SKM-1 treated with dmso at 0.1 percent for 144 hours (cell line): ENCODE data around the gene AGBL4.

Experiments
- DNase-seq: peaks from one replicate; lab custom pipeline; 2025; ENCODE audit not compliant: unreplicated experiment; lab: John Stamatoyannopoulos, UW

The AGBL4 gene

DNA sequence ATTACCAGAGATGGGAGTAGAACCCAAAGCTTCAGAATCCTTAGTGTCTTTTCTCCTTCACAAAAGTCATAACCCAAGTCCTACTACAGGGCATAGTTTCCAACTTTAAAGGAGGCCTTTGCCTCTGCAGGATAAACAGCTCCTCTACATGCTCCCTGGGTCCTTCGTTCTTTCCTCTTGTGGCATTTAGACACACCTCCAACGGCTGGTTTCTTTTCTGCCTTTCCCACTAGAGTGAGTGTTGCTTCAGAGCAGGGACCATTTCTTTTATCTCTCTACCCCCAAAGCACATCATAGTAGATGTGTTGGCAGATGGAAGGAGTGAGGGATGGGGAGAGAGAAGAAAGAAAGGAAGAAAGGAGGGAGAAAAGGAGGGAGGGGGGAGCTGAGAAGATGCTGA is 1407.0 kb downstream of the AGBL4 start:
- no peak for DNase-seq

DNA sequence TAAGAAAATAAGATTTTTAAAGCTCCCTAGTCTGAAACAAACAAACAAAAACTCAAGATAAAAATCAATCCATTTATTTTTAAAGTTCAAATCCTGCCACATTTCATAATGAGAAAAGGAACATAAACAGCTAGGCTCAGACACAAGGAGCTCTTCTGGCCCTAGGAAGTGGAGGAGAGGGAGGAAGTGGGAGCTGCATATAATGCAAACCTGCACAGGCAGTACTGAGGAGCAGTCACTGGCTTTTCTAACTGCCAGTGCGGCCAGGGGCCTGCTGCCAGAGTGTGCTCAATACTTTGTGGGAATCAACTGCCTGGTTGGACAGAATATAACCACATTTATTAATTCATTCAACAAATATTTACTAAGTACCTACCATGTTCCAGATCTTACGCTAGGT is 1411.9 kb downstream of the AGBL4 start:
- no peak for DNase-seq

DNA sequence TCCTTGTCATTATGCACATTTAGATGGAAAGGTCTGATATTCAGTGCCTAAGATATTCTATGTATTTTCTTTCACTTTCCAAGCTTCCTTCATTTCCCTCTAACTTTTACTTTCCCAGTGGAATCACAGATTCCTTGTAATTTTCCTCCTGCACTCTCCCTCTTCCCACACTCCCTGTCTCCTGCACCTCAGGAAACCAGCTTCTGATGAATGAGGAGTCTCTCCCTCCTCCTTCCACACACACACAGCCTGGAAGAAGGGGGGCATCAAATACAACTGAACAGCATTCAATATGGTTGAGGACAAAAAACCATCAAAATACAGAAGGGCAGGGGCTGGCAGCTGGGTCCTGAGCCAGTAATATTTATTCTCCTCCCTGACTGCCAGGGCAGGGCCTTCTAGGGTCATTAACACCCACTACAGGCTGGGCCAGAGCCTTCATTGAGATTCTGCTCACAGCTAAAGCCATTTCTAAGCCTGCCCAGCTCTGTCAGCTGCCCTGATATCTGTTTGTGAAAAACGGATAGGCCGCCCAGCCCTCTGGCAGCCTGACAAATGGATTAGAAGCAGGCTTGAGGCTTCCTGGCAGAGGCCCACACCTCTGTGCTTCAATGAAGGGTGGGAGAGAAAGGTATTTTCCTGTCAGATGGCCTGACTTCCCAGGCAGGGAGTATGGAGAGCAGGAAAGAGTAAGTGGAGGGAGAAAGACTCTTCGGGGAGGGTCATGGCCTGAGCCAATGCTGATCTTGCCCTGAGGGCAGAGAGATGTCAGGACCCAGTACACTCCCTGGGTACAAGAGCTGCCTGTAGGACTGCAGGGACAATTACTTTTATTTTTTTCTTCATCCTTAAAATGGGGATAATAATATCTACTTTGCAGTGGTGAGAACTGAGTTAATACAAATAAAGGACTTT is 1412.9 kb downstream of the AGBL4 start:
- no peak for DNase-seq

- no peak for DNase-seq
Measured at GRCh38 chr1:48608882-48609281, 1414.9 kb downstream of the AGBL4 start.

DNA sequence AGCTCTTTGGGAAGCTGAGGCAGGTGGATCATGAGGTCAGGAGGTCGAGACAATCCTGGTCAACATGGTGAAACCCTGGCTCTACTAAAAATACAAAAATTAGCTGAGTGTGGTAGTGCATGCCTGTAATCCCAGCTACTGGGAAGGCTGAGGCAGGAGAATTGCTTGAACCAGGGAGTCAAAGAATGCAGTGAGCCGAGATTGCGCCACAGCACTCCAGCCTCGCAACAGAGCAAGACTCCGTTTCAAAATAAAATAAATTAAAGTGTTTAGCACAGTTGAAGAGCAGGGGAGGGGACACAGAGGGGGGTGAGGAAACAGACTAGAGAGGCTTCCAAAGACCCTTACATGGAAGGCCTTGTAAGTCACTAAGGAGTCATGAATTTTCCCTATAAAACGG is 1420.5 kb downstream of the AGBL4 start:
- no peak for DNase-seq

GRCh38 chr1:48602349-48602748 is 1421.4 kb downstream of the AGBL4 start:
- no peak for DNase-seq

DNA sequence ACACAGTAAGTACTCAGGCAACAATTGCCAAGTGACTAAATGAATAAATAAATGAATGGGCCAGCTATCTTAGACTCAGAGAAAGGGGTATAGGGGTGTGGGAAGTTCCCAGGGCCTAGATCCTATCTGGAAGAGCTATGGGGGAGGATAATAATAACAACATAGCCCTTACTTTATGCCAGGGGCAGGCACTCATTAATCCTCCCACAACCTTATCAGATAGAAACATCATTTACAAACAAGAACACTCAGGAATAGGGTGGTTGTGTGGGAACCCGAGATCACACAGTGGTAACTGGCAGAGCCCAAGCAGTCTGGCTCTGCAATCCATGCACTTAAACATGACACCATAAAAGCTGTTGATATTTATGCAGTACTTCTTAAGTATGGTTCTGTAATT is 1423.6 kb downstream of the AGBL4 start:
- DNase-seq, result no peak

DNA sequence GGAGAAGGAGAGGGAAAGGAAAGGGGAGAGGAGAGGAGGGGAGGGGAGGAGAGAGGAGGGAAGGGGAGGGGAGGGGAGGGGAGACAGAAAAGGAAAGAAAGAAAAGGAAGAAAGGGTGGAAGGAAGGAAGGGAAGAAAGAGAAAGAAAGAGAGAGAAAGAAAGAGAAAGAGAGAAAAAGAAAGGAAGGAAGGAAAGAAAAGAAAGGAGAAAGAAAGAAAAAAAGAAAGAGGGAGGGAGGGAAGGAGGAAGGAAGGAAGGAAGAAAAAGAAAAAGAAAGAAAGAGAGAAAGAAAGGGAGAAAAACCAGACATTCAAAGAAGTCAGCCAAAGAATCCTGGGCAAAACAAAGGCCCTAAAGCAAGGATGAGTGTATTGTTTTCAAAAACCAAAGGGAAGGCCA is 1426.1 kb downstream of the AGBL4 start:
- no peak for DNase-seq

DNA sequence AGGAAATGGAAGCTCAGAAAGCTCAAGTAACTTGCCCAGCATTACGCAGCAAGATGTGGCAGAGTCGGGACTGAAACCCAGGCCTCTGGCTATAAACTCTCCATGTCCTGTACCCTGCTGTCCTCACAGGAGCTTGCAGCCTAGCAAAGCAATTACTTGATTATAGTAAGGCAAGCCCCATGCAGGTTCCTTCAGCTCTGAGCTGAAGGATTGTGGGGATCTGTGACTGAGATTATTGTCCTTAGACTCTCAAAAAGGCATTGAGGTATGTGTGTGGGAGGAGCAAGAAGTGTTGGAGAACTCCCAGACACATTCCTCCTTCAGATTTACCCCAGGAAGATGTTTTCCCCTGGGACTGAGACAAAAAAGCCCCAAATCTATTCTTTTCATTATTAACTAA is 1427.7 kb downstream of the AGBL4 start:
- no peak for DNase-seq

- DNase-seq, result no peak
Measured at GRCh38 chr1:48595613-48596012, 1428.1 kb downstream of the AGBL4 start.

GRCh38 chr1:48592330-48592729 is 1431.4 kb downstream of the AGBL4 start:
- no peak for DNase-seq

GRCh38 chr1:48591181-48591580 is 1432.6 kb downstream of the AGBL4 start:
- no peak for DNase-seq

DNA sequence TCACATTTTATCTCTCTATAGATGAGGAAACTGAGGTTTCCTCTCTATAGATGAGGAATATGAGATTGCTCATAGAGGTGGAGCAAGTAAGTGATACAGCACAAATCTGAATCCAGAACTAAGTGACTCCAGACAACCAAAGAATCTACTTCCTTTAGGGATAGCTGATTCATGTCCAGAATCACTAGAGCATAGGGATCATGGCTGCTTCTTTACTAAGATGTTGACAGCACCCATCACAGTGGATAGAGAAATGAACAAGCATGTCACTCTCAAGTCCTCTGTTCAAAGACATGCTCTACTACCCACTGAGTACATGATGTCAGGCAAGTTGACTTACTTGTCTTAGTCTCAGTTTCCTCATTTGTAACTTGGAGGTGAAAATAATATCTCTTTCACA is 1435.7 kb downstream of the AGBL4 start:
- DNase-seq, result no peak

DNA sequence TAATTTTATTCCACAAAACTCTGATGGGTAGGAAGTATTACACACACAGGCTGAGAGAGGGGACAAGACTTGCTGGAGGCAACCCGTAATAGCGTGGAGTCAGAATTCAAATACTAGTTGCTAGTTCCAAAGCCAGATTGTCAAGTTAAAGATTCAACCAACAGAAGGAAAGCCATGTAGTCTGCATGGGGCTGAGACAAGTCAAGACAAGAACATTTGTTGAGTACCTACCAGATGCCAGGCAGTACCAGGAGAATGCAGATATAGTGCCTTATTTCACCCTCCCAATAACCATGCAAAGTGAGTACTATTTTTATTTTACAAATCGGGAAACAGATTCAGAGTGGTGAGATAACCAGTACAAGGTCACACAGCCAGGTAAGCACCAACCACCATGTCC is 1441.3 kb downstream of the AGBL4 start:
- no peak for DNase-seq

GRCh38 chr1:48581270-48581669 is 1442.5 kb downstream of the AGBL4 start:
- no peak for DNase-seq

GRCh38 chr1:48576565-48576964 is 1447.2 kb downstream of the AGBL4 start:
- no peak for DNase-seq

DNA sequence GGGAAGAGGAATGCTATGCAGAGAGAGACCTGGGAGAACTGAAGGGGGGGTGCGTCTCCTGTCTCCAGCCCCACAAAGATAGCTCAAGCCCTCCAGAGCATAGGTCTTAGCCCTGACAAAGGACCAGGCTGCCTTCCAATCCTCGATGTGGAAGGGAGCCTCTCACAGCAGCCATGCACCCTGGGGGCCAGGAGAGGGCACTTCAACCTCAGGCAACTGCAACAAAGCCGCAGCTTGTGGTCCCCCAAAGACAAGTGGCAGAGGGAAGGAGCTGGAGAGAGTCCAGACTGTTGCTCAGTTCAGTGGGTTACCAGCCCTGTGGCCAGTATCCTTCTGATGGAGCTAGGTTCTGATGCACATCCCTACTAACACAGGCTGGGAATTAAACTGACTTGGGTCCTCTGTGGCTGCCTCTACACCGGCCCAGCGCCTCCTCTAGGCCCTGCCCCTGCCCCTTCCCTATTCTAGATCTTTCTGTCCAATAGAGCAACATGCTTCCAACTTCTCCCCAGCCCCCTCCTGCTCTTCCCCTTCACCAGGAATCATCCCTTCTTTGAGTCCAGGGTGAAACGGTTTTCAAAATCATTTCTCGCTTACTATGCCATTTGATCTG is 1451.0 kb downstream of the AGBL4 start:
- peak; percentile 41 for DNase-seq

GRCh38 chr1:48572134-48572533 is 1451.6 kb downstream of the AGBL4 start:
- DNase-seq, result no peak

DNA sequence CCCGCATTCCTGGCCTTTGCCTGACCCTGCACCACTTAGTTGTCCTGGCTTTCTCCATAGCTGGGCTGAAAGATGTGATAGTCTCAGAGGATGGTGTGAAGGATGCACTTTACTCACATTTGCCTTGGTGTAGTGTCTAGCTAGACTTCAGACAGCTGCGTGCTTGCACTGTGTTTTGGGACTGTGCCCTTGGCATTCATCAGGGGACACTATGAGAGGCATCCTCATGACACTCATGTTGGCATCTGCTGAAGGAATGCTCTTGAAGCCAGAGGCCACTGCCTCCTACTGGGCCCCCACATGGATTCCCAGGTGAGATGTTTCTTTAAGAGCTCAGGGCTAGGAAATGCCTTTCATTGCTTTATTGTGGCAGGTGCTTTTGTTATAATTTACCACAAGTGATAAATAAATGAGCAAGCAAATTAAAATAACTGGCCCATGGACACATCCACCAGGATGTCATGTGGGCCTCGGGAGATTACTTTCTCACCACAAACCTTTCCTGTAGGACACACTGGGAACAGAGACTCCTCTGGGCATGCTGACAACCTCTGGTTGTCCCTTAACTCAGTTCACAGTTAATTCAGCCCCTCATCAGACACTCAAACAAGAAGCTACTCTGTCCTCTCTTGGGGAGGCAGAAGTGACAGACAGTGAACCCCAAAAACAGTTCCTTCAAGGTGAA is 1452.3 kb downstream of the AGBL4 start:
- no peak for DNase-seq

GRCh38 chr1:48570568-48570967 is 1453.2 kb downstream of the AGBL4 start:
- no peak for DNase-seq

DNA sequence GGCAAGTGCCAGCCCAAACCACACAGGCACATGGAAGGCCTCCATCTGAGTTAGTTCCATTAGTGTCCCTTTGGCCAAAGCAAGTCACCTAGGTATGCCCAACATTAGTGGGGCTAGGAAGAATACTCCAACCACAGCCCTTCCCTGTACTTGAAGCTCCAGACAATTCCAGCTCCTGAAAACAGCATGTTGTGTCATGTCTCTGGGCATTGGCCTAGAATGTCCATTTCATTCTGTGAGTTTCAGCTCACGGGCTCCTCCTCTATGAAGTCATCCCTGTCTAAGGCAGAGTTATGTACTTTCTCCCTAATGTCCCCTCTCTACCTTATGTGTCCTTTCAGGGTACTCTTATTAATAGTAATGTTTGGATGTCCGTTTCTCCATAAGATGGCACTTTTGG is 1455.3 kb downstream of the AGBL4 start:
- DNase-seq, result no peak

- no peak for DNase-seq
Measured at GRCh38 chr1:48566492-48566891, 1457.3 kb downstream of the AGBL4 start.
